Measurements from ENCODE around the gene IQCN.

- TF ChIP-seq CTCF (conservative IDR thresholded peaks at IDR 0.05 in 1 of 2, IDR thresholded peaks at IDR 0.05 in 1 of 2; ENCODE audit: low read depth in 1 of 2, low read length in 2 of 2) (peak; percentile 33 to 60), EZH2 (IDR thresholded peaks at IDR 0.05; ENCODE audit: low read length, missing control alignments) (no peak)
Measured at GRCh38 chr19:18229474-18229873, 44.8 kb downstream of the IQCN start.
